Measurements from ENCODE around the gene ZNF223. TPM values are rescaled to one million over a fixed set of nuclear protein-coding genes. Genes with fewer than 3 reads are reported as not detected.

Gene ZNF223
- total RNA-seq, 1 experiment from 2014 or later: 4.8 TPM

- H3K9ac ChIP-seq (ENCODE audit: extremely low read depth, insufficient read length, low read length): no peak overlapping the region
- no peak overlapping the region for H2AFZ ChIP-seq (ENCODE audit: low read length)
- H3K79me2 ChIP-seq (ENCODE audit: insufficient read depth, low read length): no peaks in the 10 kb centered on the region
- H2BK120ac ChIP-seq (ENCODE audit: low read depth, low read length, poor library complexity, severe bottlenecking): no peak overlapping the region
- H2BK12ac ChIP-seq (ENCODE audit: insufficient read length, low read depth, low read length): no peak overlapping the region
- H3K9me3 ChIP-seq (ENCODE audit: control insufficient read depth, low read depth, low read length): no peaks in the 10 kb centered on the region
- H3K23ac ChIP-seq (ENCODE audit: insufficient read length, low read depth, low read length): no peak overlapping the region
- H2BK5ac ChIP-seq (ENCODE audit: insufficient read length, low read length): no peak overlapping the region
- peaks cover 10% of the 10 kb centered on the region for H3K23me2 ChIP-seq (ENCODE audit: insufficient read length, low read depth, low read length, poor library complexity, severe bottlenecking)
- no peaks in the 10 kb centered on the region for H3K79me1 ChIP-seq (ENCODE audit: insufficient read depth, low read depth, low read length, poor library complexity, severe bottlenecking)
- no peak overlapping the region for H2BK20ac ChIP-seq (ENCODE audit: low read depth, low read length, poor library complexity, severe bottlenecking)
- no CpG with 5 or more reads among the region's 5 CpGs for WGBS (ENCODE audit: extremely low coverage, insufficient read length, low lambda C conversion rate)
- H3T11ph ChIP-seq (ENCODE audit: low read length): no peak overlapping the region
- peak; percentile 28 for DNase-seq
- no peak overlapping the region for H2BK15ac ChIP-seq (ENCODE audit: low read depth, low read length)
- peaks cover 51 to 57% (median 56%) of the 10 kb centered on the region in 3 experiments for H3K36me3 Mint-ChIP-seq (ENCODE audit: insufficient read depth in 1 of 3, low read depth in 3 of 3)
- H4K20me1 ChIP-seq (ENCODE audit: control insufficient read depth, insufficient read depth, insufficient read length): no peaks in the 10 kb centered on the region
- H2AK5ac ChIP-seq (ENCODE audit: insufficient read length, low read length): no peak overlapping the region
- H4K5ac ChIP-seq (ENCODE audit: insufficient read length, low read depth, low read length): no peak overlapping the region
- H3K27ac Mint-ChIP-seq: no peak overlapping the region
- H4K91ac ChIP-seq (ENCODE audit: insufficient read length, low read depth, low read length): no peak overlapping the region
- no peak overlapping the region for H3K18ac ChIP-seq (ENCODE audit: insufficient read length, low read depth, low read length)
- no peak overlapping the region for H3K4me3 Mint-ChIP-seq
- H3K4me1 Mint-ChIP-seq: peaks cover 4 to 9% of the 10 kb centered on the region in 2 experiments
- H3K27me3 Mint-ChIP-seq (ENCODE audit: low read depth): no peaks in the 10 kb centered on the region
- no peak overlapping the region for H3K4me2 ChIP-seq (ENCODE audit: insufficient read depth, insufficient read length, low read length)
- no peak overlapping the region for H3K4ac ChIP-seq (ENCODE audit: low read depth, low read length)
- TF ChIP-seq CTCF (conservative IDR thresholded peaks at IDR 0.05): peak; percentile 42; the same call in 2 of the 3 replicates
- no peak overlapping the region for H3K56ac ChIP-seq (ENCODE audit: insufficient read length, low read depth, low read length)
- H3K27me3 ChIP-seq (ENCODE audit: insufficient read depth, low read length): no peaks in the 10 kb centered on the region
- 0 out of 2 replicates have a peak, but pooled peaks cover 2% of the 10 kb centered on the region for H3K4me1 ChIP-seq (ENCODE audit: insufficient read depth, low read length)
- no peak overlapping the region for H3K27ac ChIP-seq (ENCODE audit: insufficient read length, low read depth, low read length)
- H3K9me3 Mint-ChIP-seq: peaks cover 0 to 31% of the 10 kb centered on the region in 2 experiments; a peak in 3 of 5 replicates
- H4K8ac ChIP-seq (replicated peaks; ENCODE audit: insufficient read length, low read depth, low read length): no peak overlapping the region
- no peak overlapping the region for H3K14ac ChIP-seq (ENCODE audit: insufficient read depth, low read length)
These were observed 4.0 kb downstream of the ZNF223 start for GRCh38 chr19:44055870-44056269.

Measured in H9 (cell line).